ENCODE data around the gene ASAP2. TPM values are rescaled to one million over a fixed set of nuclear protein-coding genes. Genes with fewer than 3 reads are reported as not detected.
A peak's percentile ranks its signal among the peaks of the same experiment; 100 is the strongest.

The ASAP2 gene
- total RNA-seq (2014; rRNA removed; shearing (Covaris generic)) (0.03 TPM in 1 of 2 replicates, not detected in the other), total RNA-seq (2022) (0.07 and 0.27 TPM in 2 replicates), Bru-seq, nascent RNA (percentile 9 among the genes with signal in this experiment), BruChase-seq, experiment 1, labeled RNA remaining after a 6-hour chase (percentile 10 among the genes with signal in this experiment), BruChase-seq, experiment 2, labeled RNA remaining after a 2-hour chase (percentile 10 among the genes with signal in this experiment)
- long read RNA-seq, result 0 reads

GRCh38 chr2:9205963-9206948 is at the start of gene ASAP2:
Gene ASAP2, plus strand, starts transcription at chr2:9206812. Its CDS starts 293 bp downstream, at chr2:9207105.
- intact Hi-C loops (cut with micrococcal nuclease; ENCODE audit: unreplicated experiment), result loop anchor here (5.0 kb wide), 1 partner anchor 166 kb away; no protein-coding TSS in a partner anchor
- ChIA-PET POLR2A (interaction anchor here (0.6 to 1.2 kb wide), 3 partner anchors 12 to 21 kb away, joined by 3 to 4 read pairs (median 3); no protein-coding TSS in a partner anchor), CTCF (ENCODE audit: unreplicated experiment) (no interaction called here)
- no peaks in the 10 kb centered on the region for H4K20me1 ChIP-seq (ENCODE audit: insufficient read depth, low read length)
- no peaks in the 10 kb centered on the region for H3K36me3 ChIP-seq (ENCODE audit: insufficient read depth, low read length)
- TF ChIP-seq CTCF (conservative IDR thresholded peaks at IDR 0.05; ENCODE audit: low read length) (peak; percentile 65), EZH2phosphoT487 (IDR thresholded peaks at IDR 0.05; ENCODE audit: borderline replicate concordance, low read depth, low read length) (no peak)
- no peak within 1 kb of the TSS for H2AFZ ChIP-seq (ENCODE audit: low read length)
- H3K27ac ChIP-seq (ENCODE audit: low read depth, low read length, poor library complexity, severe bottlenecking), result no peak within 1 kb of the TSS
- peak; percentile 30 for DNase-seq (ENCODE audit: low spot score)
- no TSS peak for BruUV-seq (replicated peaks)
- H3K79me2 ChIP-seq (ENCODE audit: insufficient read depth, low read depth, low read length), result no peaks in the 10 kb centered on the region
- no peaks in the 10 kb centered on the region for H3K9me2 ChIP-seq (ENCODE audit: insufficient read depth, low read length)
- H3K9me3 ChIP-seq (ENCODE audit: low read length), result no peaks in the 10 kb centered on the region
- peak within 1 kb of the TSS; percentile 55 for H3K4me3 ChIP-seq (ENCODE audit: low read depth, low read length, poor library complexity, severe bottlenecking)
- peak within 1 kb of the TSS; percentile 35; the same call in 1 of the 2 replicates for H3K4me2 ChIP-seq (ENCODE audit: low read length)
- H3K4me1 ChIP-seq (ENCODE audit: insufficient read depth, low read length, poor library complexity, severe bottlenecking), result peaks cover 6% of the 10 kb centered on the region

- no peak for TF ChIP-seq CTCF (conservative IDR thresholded peaks at IDR 0.05; ENCODE audit: low read length)
- TF ChIP-seq EZH2phosphoT487 (IDR thresholded peaks at IDR 0.05; ENCODE audit: borderline replicate concordance, low read depth, low read length), result no peak
- no peaks in the 10 kb centered on the region for H3K36me3 ChIP-seq (ENCODE audit: insufficient read depth, low read length)
- H3K27ac ChIP-seq (ENCODE audit: low read depth, low read length, poor library complexity, severe bottlenecking), result no peak overlapping the region
- no peaks in the 10 kb centered on the region for H3K9me3 ChIP-seq (ENCODE audit: low read length)
- no peaks in the 10 kb centered on the region for H3K9me2 ChIP-seq (ENCODE audit: insufficient read depth, low read length)
- ChIA-PET CTCF (ENCODE audit: unreplicated experiment) (no interaction called here), POLR2A (interaction anchor here (0.6 to 0.7 kb wide), 2 partner anchors 243 to 717 kb away, joined by 3 to 7 read pairs; no protein-coding TSS in a partner anchor)
- H3K4me2 ChIP-seq (ENCODE audit: low read length), result no peak overlapping the region
- H3K4me3 ChIP-seq (ENCODE audit: low read depth, low read length, poor library complexity, severe bottlenecking), result no peak overlapping the region
- no TSS peak for BruUV-seq (replicated peaks)
- H4K20me1 ChIP-seq (ENCODE audit: insufficient read depth, low read length), result no peaks in the 10 kb centered on the region
- H2AFZ ChIP-seq (ENCODE audit: low read length), result no peak overlapping the region
- no peaks in the 10 kb centered on the region for H3K79me2 ChIP-seq (ENCODE audit: insufficient read depth, low read depth, low read length)
- H3K4me1 ChIP-seq (ENCODE audit: insufficient read depth, low read length, poor library complexity, severe bottlenecking), result no peaks in the 10 kb centered on the region
- no peak for DNase-seq (ENCODE audit: low spot score)
- intact Hi-C loops (cut with micrococcal nuclease; ENCODE audit: unreplicated experiment), result no loop called here
Observed at GRCh38 chr2:9158786-9159779, 47.5 kb upstream of the ASAP2 start.
